Measurements from ENCODE around the gene NOS1. TPM values are rescaled to one million over a fixed set of nuclear protein-coding genes. Genes with fewer than 3 reads are reported as not detected.

Gene NOS1
- total RNA-seq, 1 donor from 2014 or later = 0.05 TPM

GRCh38 chr12:117213295-117213808, 148.1 kb downstream of the NOS1 start:
- H3K27me3 Mint-ChIP-seq (ENCODE audit: unreplicated experiment) = peaks cover 3% of the 10 kb centered on the region
- TF ChIP-seq, protein P1, sequence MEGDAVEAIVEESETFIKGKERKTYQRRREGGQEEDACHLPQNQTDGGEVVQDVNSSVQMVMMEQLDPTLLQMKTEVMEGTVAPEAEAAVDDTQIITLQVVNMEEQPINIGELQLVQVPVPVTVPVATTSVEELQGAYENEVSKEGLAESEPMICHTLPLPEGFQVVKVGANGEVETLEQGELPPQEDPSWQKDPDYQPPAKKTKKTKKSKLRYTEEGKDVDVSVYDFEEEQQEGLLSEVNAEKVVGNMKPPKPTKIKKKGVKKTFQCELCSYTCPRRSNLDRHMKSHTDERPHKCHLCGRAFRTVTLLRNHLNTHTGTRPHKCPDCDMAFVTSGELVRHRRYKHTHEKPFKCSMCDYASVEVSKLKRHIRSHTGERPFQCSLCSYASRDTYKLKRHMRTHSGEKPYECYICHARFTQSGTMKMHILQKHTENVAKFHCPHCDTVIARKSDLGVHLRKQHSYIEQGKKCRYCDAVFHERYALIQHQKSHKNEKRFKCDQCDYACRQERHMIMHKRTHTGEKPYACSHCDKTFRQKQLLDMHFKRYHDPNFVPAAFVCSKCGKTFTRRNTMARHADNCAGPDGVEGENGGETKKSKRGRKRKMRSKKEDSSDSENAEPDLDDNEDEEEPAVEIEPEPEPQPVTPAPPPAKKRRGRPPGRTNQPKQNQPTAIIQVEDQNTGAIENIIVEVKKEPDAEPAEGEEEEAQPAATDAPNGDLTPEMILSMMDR (IDR thresholded peaks at IDR 0.05; ENCODE audit: unreplicated experiment) = no peak
- H3K4me3 Mint-ChIP-seq (ENCODE audit: unreplicated experiment) = no peak overlapping the region
- H3K4me1 Mint-ChIP-seq (ENCODE audit: unreplicated experiment) = no peaks in the 10 kb centered on the region
- no peak for DNase-seq (ENCODE audit: low spot score)
- H3K36me3 Mint-ChIP-seq (ENCODE audit: low read depth, unreplicated experiment) = no peaks in the 10 kb centered on the region
- H3K9me3 Mint-ChIP-seq (ENCODE audit: unreplicated experiment) = no peaks in the 10 kb centered on the region
- H3K27ac Mint-ChIP-seq (ENCODE audit: unreplicated experiment) = no peak overlapping the region

DNA sequence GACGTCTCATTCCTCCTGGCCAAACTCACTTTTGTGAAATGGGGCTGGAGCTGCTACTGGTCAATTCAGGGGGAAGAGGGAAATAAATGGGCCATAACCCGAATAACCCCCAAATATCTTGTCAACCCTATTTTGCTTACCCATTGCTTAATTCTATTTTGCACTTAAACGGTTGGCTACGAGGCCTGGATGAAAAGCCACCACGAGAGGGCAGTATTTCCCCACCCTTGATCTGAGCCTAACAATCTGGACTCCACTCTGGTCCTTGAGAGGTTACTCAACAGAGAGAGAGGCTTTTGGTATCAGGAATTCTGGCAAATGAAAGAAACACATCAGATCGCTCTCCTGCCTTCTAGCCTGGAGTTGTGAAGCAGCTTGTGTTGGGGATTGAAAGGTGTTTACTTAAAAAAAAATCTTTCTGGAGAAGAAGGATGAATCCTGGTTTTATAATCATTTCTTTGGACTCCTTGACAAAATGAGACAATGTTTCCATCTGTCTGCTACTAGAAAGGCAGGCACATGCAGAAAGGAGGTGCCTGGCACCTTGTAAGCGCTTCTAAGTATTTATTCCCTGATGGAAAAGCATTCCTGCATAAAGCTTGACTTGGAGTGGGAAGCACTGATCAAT, 148.7 kb downstream of the NOS1 start:
- Mint-ChIP-seq H3K36me3 (ENCODE audit: low read depth, unreplicated experiment) (no peaks in the 10 kb centered on the region), H3K4me3 (ENCODE audit: unreplicated experiment) (no peak overlapping the region), H3K27me3 (ENCODE audit: unreplicated experiment) (peaks cover 3% of the 10 kb centered on the region), H3K4me1 (ENCODE audit: unreplicated experiment) (no peaks in the 10 kb centered on the region), H3K27ac (ENCODE audit: unreplicated experiment) (no peak overlapping the region), H3K9me3 (ENCODE audit: unreplicated experiment) (no peaks in the 10 kb centered on the region)
- TF ChIP-seq, protein P1 (IDR thresholded peaks at IDR 0.05; ENCODE audit: unreplicated experiment) = peak; percentile 88
- DNase-seq (ENCODE audit: low spot score) = peak; percentile 76

GRCh38 chr12:117210266-117210918, 151.0 kb downstream of the NOS1 start:
- DNase-seq (ENCODE audit: low spot score) = no peak
- Mint-ChIP-seq H3K27me3 (ENCODE audit: unreplicated experiment) (peaks cover 3% of the 10 kb centered on the region), H3K9me3 (ENCODE audit: unreplicated experiment) (no peaks in the 10 kb centered on the region), H3K4me1 (ENCODE audit: unreplicated experiment) (no peaks in the 10 kb centered on the region), H3K27ac (ENCODE audit: unreplicated experiment) (no peak overlapping the region), H3K4me3 (ENCODE audit: unreplicated experiment) (no peak overlapping the region), H3K36me3 (ENCODE audit: low read depth, unreplicated experiment) (no peaks in the 10 kb centered on the region)
- TF ChIP-seq, protein P1 (IDR thresholded peaks at IDR 0.05; ENCODE audit: unreplicated experiment) = no peak

GRCh38 chr12:117209626-117210025, 151.8 kb downstream of the NOS1 start:
- Mint-ChIP-seq H3K4me1 (ENCODE audit: unreplicated experiment) (no peaks in the 10 kb centered on the region), H3K4me3 (ENCODE audit: unreplicated experiment) (no peak overlapping the region), H3K27ac (ENCODE audit: unreplicated experiment) (no peak overlapping the region), H3K9me3 (ENCODE audit: unreplicated experiment) (no peaks in the 10 kb centered on the region), H3K36me3 (ENCODE audit: low read depth, unreplicated experiment) (no peaks in the 10 kb centered on the region), H3K27me3 (ENCODE audit: unreplicated experiment) (peaks cover 3% of the 10 kb centered on the region)
- TF ChIP-seq, protein P1 (IDR thresholded peaks at IDR 0.05; ENCODE audit: unreplicated experiment) = no peak
- no peak for DNase-seq (ENCODE audit: low spot score)
